NCI-H82 (cell line): ENCODE measurements around the gene HSPA8.
"Not testable (repeated sequence)": the region's sequence is repeated elsewhere in the genome, so short reads cannot be mapped to it uniquely, and the experiment has no call there.

Source experiments
- DNase-seq: peaks from one replicate; lab custom pipeline; 2025; lab: John Stamatoyannopoulos, UW

The HSPA8 gene

DNA sequence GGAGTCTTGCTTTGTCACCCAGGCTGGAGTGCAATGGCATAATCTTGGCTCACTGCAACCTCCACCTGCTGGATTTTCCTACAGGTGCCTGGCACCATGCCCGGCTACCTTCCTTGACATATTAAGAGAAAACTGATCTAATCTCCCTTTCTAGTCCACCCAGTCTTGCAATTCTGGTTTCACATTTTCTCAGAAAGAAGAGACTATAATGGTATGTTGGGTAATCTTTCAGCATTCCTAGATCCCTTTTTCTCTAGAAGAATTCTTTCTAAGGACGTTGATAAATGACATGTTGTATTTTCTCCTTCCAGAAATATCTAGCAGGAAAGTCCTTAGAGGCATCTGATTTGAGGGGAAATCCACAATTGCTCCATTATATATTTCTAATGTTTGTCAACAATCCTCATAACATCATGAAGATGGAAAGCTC, 10.4 kb upstream of the HSPA8 start:
- DNase-seq = no peak

DNA sequence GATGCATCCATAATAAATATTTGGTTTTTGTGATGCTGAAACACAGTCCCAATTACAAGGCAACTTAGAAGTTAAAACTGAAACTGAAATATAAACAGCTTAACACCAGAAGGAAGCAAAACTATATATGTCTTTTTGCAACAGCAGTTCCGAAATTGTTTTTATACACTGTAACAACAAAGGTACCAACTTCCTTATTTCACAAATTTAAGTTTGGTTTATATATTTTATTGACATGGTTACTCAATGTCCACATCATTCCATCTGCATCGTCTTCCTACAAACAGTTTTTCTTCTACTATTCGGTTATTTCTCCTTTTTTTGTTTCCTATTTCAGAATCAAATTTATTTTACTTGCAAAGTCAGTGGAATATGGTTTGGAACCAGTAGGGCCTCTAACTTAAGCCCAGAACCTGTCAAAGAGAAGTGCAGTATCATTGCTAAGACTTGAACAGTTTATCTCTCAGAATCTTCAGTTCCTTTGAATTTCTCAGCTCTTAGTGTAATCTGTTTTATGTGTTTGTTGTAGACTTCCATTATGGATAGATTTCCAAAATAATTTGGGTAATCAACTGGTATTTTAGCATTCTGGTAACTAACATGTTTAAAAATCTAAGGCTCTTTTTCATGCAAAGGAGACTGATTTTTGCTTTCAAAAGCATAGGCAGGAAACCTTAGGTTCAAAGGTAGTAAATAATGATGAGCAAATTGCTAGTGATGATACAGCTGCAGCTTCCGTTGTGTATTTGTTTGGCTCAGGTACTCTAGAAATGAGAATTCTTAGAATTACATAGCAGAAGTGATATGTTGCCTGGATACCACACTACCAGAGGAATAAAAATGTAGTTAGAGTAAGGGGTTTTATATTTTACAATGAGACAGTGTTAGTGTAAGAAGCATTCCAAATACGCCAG, 8.2 kb upstream of the HSPA8 start:
- DNase-seq = no peak

DNA sequence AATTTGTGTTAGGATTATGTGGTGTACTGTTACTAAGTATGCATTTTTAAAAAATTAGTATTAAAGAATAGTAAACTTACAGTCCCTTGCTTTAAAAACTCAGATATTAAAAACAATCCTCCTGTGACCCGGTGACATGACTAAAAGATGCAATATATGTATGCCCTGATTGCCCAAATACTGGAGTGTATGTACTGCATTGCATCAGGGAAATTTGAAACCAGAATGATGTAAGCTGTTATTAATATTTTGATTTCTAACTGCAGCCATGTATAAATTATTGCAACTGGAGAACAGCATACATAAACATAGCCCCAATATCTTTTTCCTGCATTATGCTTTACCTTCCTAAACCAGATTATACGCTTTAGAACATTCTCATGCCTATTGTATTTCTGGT, 3.7 kb upstream of the HSPA8 start:
- no peak for DNase-seq

GRCh38 chr11:123063826-123064657, 2.1 kb upstream of the HSPA8 start:
- DNase-seq = no peak

GRCh38 chr11:123062892-123063825, 1.2 kb upstream of the HSPA8 start:
- DNase-seq = peak; percentile 68

- DNase-seq = peak; percentile 99
Observed at GRCh38 chr11:123062158-123062891, 389 bp upstream of the HSPA8 start.

DNA sequence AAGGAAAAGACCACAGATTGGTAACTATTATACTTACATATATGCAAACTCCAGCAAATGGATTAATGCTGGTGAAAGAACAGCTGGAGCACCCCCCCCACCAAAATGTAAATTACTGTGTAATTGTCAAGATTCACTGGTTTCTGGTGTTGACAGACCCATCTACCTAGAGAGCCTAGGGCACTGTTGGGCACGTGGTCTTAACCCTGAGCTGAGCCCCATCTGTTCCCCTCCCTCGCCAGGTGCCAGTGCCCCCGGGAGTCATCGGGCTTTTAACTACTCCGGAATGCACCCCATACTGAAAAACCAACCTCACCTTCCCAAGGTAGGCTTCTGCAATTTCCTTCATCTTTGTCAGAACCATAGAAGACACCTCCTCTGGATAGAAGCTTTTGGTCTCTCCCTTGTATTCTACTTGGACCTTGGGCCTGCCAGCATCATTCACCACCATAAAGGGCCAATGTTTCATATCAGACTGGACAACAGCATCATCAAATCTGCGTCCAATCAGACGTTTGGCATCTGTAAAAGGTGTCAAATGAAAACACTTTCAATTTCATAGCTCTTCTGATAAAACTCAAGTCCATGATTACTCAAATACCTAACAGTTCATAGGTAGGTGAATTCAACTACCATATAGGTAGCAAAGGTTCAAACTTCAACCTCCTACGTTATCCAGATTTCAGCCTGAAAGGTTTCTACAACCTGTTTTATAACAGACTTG, 1.5 kb downstream of the HSPA8 start:
- DNase-seq = peak; percentile 25

DNA sequence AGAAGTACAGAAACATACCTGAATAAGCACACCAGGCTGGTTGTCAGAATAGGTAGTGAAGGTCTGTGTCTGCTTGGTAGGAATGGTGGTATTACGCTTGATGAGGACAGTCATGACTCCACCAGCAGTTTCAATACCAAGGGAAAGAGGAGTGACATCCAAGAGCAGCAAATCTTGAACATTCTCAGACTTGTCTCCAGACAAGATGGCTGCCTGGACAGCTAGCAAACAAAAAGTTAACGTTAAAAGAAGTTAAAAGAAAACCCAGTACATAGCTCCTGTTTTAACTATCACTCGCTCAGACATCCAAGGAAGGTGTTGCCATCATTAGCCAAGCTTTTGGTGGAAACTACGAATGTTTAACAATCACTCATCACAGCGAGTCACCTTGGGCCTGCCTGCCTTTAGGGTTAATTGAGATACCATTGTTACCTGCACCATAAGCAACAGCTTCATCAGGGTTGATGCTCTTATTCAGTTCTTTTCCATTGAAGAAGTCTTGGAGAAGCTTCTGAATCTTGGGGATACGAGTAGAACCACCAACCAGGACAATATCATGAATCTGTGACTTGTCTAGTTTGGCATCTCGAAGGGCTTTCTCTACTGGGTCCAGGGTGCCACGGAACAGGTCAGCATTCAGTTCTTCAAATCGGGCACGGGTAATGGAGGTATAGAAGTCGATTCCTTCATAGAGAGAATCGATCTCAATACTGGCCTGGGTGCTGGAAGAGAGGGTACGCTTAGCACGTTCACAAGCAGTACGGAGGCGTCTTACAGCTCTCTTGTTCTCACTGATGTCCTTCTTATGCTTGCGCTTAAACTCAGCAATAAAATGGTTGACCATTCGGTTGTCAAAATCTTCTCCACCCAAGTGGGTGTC, 2.7 kb downstream of the HSPA8 start:
- not testable (repeated sequence) for DNase-seq

GRCh38 chr11:123057661-123058305, 4.2 kb downstream of the HSPA8 start:
- no peak for DNase-seq

- peak; percentile 40 for DNase-seq
Observed at GRCh38 chr11:123056835-123057491, 5.0 kb downstream of the HSPA8 start.

- DNase-seq = peak; percentile 44
Observed at GRCh38 chr11:123055191-123055901, 6.6 kb downstream of the HSPA8 start.

GRCh38 chr11:123054301-123055065, 7.5 kb downstream of the HSPA8 start:
- peak; percentile 88 for DNase-seq

DNA sequence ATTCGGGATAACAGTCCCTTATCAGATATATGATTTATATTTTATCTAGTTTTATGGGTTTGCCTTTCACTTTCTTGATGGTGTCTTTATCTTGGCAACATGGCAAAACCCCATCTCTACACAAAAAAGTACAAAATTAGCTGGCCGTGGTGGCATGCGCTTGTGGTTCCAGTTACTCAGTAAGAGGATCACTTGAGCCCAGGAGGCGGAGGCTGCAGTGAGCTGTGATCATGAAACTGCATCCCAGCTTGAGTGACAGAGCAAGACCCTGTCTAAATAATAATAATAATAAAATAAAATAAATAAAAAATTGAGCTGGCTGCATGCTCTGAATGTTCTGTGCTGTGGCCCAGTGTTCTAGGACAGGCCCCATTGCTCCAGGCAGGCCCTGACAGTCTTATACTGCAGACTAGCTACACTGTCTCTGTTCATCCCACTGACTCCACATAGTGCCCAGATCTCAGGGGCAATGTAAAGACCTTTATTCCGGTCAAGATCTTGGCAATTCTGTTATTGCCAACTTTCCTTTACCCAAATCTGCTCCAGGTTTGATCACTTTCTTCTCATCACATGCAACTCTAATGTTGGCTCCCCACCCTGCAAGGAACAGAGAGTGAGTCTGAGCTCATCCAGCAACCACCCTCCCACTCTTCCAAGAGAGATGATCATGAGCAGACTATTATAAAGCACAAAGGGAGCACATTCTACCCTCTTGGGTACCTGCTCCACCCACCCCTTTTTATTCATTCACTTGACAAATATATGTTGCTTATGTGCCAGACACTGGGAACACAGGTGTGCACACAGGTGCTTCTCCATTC, 8.8 kb downstream of the HSPA8 start:
- peak; percentile 42 for DNase-seq

DNA sequence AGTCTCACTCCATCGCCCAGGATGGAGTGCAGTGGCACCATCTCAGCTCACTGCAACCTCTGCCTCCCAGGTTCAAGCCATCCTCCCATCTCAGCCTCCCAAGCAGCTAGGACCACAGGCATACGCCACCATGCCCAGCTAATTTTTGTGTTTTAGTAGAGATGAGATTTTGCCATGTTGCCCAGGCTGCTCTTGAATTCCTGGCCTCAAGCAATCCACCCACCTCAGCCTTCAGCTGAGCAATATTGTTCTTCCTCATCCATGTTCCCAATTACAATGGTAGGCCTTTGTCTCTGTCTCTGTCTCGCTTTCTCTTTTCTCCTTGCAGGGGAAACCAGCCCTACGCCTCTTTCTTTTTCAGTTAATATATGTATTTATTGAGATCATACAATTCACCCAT, 10.3 kb downstream of the HSPA8 start:
- no peak for DNase-seq

GRCh38 chr11:123051146-123051545, 10.8 kb downstream of the HSPA8 start:
- no peak for DNase-seq

DNA sequence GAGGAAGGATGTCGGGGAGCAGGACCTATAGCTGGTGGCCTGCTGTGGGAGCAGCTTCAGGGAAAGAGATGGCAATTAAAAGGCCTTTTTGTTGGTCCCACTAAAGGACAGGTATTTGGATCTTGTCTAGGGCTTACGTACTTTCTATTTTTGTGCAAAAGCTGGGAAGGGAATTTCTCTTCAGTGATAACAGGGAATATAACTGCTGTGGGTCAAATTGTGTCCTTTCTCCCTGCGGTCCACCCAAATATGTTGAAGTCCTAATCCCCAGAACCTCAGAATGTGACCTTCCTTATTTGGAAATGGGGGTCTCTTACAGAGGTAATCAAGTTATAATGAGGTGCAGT, 14.0 kb downstream of the HSPA8 start:
- DNase-seq = no peak
